Endothelial cell of umbilical vein (primary cell): ENCODE data around the gene DCDC2B.

ENCODE experiments used
- EZH2 ChIP-seq: IDR thresholded peaks from 2 replicates; pipeline ENCODE4 v1.6.1; 2012; ENCODE audit warnings: borderline replicate concordance, low read depth, mild to moderate bottlenecking, moderate library complexity, low read length, inconsistent platforms; ENCODE audit not compliant: severe bottlenecking
- FOS ChIP-seq: IDR thresholded peaks from 2 replicates; pipeline ENCODE4 v1.6.1; 2011; ENCODE audit warnings: mild to moderate bottlenecking, low read length, moderate library complexity, borderline replicate concordance; ENCODE audit not compliant: insufficient read depth
- JUN ChIP-seq: IDR thresholded peaks from 2 replicates; pipeline ENCODE4 v1.6.1; 2011; ENCODE audit warnings: borderline replicate concordance, low read depth; ENCODE audit not compliant: insufficient read length, insufficient read depth
- POLR2A ChIP-seq: IDR thresholded peaks from 2 replicates; pipeline ENCODE4 v1.6.1; 2012; ENCODE audit warnings: low read depth, mild to moderate bottlenecking, control low read depth, low read length
- POLR2AphosphoS5 ChIP-seq: IDR thresholded peaks from 2 replicates; pipeline ENCODE4 v1.6.1; 2012; ENCODE audit warnings: low read depth, mild to moderate bottlenecking, control low read depth, low read length, moderate library complexity; ENCODE audit not compliant: insufficient read depth
- TF ChIP-seq, protein P1 (sequence below), 2 donors: IDR thresholded peaks; 1 replicate in 1 of 2; 2 replicates in 1 of 2; pipeline ENCODE4 v1.5.1; 2011; ENCODE audit warnings: low read length in 2 of 2, mild to moderate bottlenecking in 2 of 2, moderate library complexity in 2 of 2, control low read depth in 1 of 2, inconsistent platforms in 1 of 2, low read depth in 1 of 2; ENCODE audit not compliant: insufficient read depth in 1 of 2; ENCODE audit errors: extremely low read depth in 1 of 2
- TF ChIP-seq, protein P2 (sequence below): IDR thresholded peaks from 2 replicates; pipeline ENCODE4 v1.6.1; 2011; ENCODE audit not compliant: insufficient read depth, insufficient read length

DNA sequence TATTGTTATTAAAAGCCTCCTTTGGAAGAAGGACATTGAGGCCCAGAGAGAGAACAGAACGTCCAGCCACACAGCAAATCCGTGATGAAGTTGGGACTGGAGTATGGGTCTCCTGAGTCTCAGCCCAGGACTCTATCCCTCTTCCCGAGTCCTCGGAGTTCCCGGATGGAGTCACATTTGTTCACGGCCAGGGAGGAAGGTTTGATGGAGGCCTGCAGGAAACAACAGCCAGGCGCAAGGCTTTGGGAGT, 29.8 kb upstream of the DCDC2B start:
- TF ChIP-seq, protein P1, sequence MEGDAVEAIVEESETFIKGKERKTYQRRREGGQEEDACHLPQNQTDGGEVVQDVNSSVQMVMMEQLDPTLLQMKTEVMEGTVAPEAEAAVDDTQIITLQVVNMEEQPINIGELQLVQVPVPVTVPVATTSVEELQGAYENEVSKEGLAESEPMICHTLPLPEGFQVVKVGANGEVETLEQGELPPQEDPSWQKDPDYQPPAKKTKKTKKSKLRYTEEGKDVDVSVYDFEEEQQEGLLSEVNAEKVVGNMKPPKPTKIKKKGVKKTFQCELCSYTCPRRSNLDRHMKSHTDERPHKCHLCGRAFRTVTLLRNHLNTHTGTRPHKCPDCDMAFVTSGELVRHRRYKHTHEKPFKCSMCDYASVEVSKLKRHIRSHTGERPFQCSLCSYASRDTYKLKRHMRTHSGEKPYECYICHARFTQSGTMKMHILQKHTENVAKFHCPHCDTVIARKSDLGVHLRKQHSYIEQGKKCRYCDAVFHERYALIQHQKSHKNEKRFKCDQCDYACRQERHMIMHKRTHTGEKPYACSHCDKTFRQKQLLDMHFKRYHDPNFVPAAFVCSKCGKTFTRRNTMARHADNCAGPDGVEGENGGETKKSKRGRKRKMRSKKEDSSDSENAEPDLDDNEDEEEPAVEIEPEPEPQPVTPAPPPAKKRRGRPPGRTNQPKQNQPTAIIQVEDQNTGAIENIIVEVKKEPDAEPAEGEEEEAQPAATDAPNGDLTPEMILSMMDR (IDR thresholded peaks at IDR 0.05; ENCODE audit: extremely low read depth in 1 of 2, insufficient read depth in 1 of 2, low read depth in 1 of 2, low read length in 2 of 2): no peak
- TF ChIP-seq POLR2A (no peak), EZH2 (no peak), FOS (no peak), POLR2AphosphoS5 (no peak), JUN (no peak)
- TF ChIP-seq, protein P2, sequence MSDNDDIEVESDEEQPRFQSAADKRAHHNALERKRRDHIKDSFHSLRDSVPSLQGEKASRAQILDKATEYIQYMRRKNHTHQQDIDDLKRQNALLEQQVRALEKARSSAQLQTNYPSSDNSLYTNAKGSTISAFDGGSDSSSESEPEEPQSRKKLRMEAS: no peak
